WTC11 (cell line): Measurements from ENCODE around the gene RPL22L1.

Experiments
- CTCF ChIP-seq: fragments of 200-600 bp; IDR thresholded peaks from 2 replicates; pipeline ENCODE4 v1.8.0; 2022; ENCODE audit warnings: antibody characterized with exemption
- FOXP1 ChIP-seq: sonication (generic); formaldehyde crosslinking; IDR thresholded peaks from 2 replicates; pipeline ENCODE4 v1.8.0; 2022; ENCODE audit warnings: missing genetic modification reagents, mild to moderate bottlenecking, moderate library complexity, borderline replicate concordance
- MAX ChIP-seq: sonication (generic); formaldehyde crosslinking; IDR thresholded peaks from 2 replicates; pipeline ENCODE4 v1.8.0; 2022; ENCODE audit warnings: mild to moderate bottlenecking, missing genetic modification reagents

- TF ChIP-seq CTCF = no peak
- TF ChIP-seq MAX (CRISPR knock-in tag) = no peak
- TF ChIP-seq FOXP1 (CRISPR knock-in tag) = no peak
These were observed 54.7 kb downstream of the RPL22L1 start for GRCh38 chr3:170815340-170815739.
